K562 (cell line): ENCODE data around the gene TXN2. TPM values are rescaled to one million over a fixed set of nuclear protein-coding genes. Genes with fewer than 3 reads are reported as not detected.

Experiments
- ARNT ChIP-seq, 2 experiments: fragments of 450-650 bp; IDR thresholded peaks; 2 replicates each; pipeline ENCODE4 v1.6.1; 2016; ENCODE audit warnings: mild to moderate bottlenecking in 1 of 2
- BRF1 ChIP-seq: IDR thresholded peaks from 3 replicates; pipeline ENCODE4 v1.6.1; 2011; ENCODE audit warnings: borderline replicate concordance, mild to moderate bottlenecking; ENCODE audit not compliant: insufficient read length; ENCODE audit errors: extremely low read depth
- C11orf30 ChIP-seq: fragments of 450-650 bp; IDR thresholded peaks from 2 replicates; pipeline ENCODE4 v1.6.1; 2016; ENCODE audit warnings: low read depth, mild to moderate bottlenecking
- CBFA2T3 ChIP-seq: fragments of 450-650 bp; IDR thresholded peaks from 2 replicates; pipeline ENCODE4 v1.6.1; 2017
- E2F8 ChIP-seq: fragments of 450-650 bp; IDR thresholded peaks from 2 replicates; pipeline ENCODE4 v1.7.1; 2018; ENCODE audit warnings: mild to moderate bottlenecking, low read depth; ENCODE audit not compliant: partially characterized antibody
- ETV1 ChIP-seq: fragments of 450-650 bp; conservative IDR thresholded peaks from 2 replicates; pipeline ENCODE4 v1.6.1; 2016; ENCODE audit warnings: missing genetic modification characterization, control low read depth, low read depth, missing compliant biosample characterization
- GATAD2A ChIP-seq: fragments of 450-650 bp; IDR thresholded peaks from 2 replicates; pipeline ENCODE4 v1.6.1; 2017
- IRF9 ChIP-seq: fragments of 450-650 bp; IDR thresholded peaks from 2 replicates; pipeline ENCODE4 v1.6.1; 2016; ENCODE audit warnings: missing biosample characterization, missing genetic modification characterization
- KLF1 ChIP-seq: fragments of 450-650 bp; IDR thresholded peaks from 2 replicates; pipeline ENCODE4 v1.6.1; 2016; ENCODE audit warnings: missing genetic modification characterization, missing compliant biosample characterization
- MAFF ChIP-seq: IDR thresholded peaks from 2 replicates; pipeline ENCODE4 v1.6.1; 2012; ENCODE audit warnings: low read length, improper control_type of control experiment
- MCM7 ChIP-seq, 2 experiments: fragments of 450-650 bp; IDR thresholded peaks; 2 replicates each; pipeline ENCODE4 v1.6.1; 2016 to 2018
- MEIS2 ChIP-seq: fragments of 450-650 bp; IDR thresholded peaks from 2 replicates; pipeline ENCODE4 v1.6.1; 2014; ENCODE audit warnings: mild to moderate bottlenecking; ENCODE audit not compliant: partially characterized antibody
- NKRF ChIP-seq: fragments of 450-650 bp; IDR thresholded peaks from 2 replicates; pipeline ENCODE4 v1.6.1; 2016; ENCODE audit warnings: borderline replicate concordance
- NUFIP1 ChIP-seq: fragments of 450-650 bp; IDR thresholded peaks from 2 replicates; pipeline ENCODE4 v1.6.1; 2018; ENCODE audit not compliant: partially characterized antibody
- PHF21A ChIP-seq: fragments of 450-650 bp; IDR thresholded peaks from 2 replicates; pipeline ENCODE4 v1.6.1; 2017; ENCODE audit warnings: low read depth, borderline replicate concordance
- RB1 ChIP-seq: fragments of 450-650 bp; IDR thresholded peaks from 2 replicates; pipeline ENCODE4 v1.6.1; 2017; ENCODE audit warnings: low read depth, mild to moderate bottlenecking
- RNF2 ChIP-seq: sonication (generic); IDR thresholded peaks from 2 replicates; pipeline ENCODE4 v1.6.1; 2016
- SMARCA5 ChIP-seq: fragments of 450-650 bp; IDR thresholded peaks from 2 replicates; pipeline ENCODE4 v1.6.1; 2016
- ZBTB11 ChIP-seq, 3 experiments: fragments of 200-800 bp in 1 of 3; fragments of 250-450 bp in 1 of 3; fragments of 450-650 bp in 1 of 3; sonication (Bioruptor Pico) in 1 of 3; sonication (Bioruptor generic) in 1 of 3; formaldehyde crosslinking in 1 of 3; IDR thresholded peaks; 2 replicates each; pipeline versions ENCODE4 v1.6.1 to v1.8.0; 2016 to 2022; ENCODE audit warnings: mild to moderate bottlenecking in 2 of 3, missing genetic modification characterization in 2 of 3, missing compliant biosample characterization in 1 of 3, moderate library complexity in 1 of 3
- ZBTB12 ChIP-seq: fragments of 250-450 bp; sonication (Bioruptor Pico); IDR thresholded peaks from 2 replicates; pipeline ENCODE4 v1.4.0; 2020
- ZNF76 ChIP-seq: fragments of 250-450 bp; sonication (Bioruptor Pico); IDR thresholded peaks from 2 replicates; pipeline ENCODE4 v1.4.0; 2020; ENCODE audit warnings: mild to moderate bottlenecking, moderate library complexity, borderline replicate concordance
- polyA plus RNA-seq, 8 experiments: library from polyadenylated mRNA; depleted of rRNA in 4 of 8; stranded (reverse) in 5 of 8; unstranded in 3 of 8; fragments of >200 nt; fragmentation: Nextera tagmentation in 2 of 8; fragmentation: Illumina TruSeq in 1 of 8; extraction: Ambion mirVana in 2 of 8; extraction: Trizol in 1 of 8; gene quantifications; 2 replicates each; pipeline versions ENCODE4 v1.2.1 to v1.2.3, GENCODE V29; 2011 to 2014; ENCODE audit warnings: inconsistent platforms in 1 of 8, missing spikeins in 1 of 8
- total RNA-seq, 7 experiments: library from RNA; depleted of rRNA in 6 of 7; stranded (reverse); fragments of >200 nt in 6 of 7; fragmentation: Illumina TruSeq in 2 of 7; extraction: Trizol in 2 of 7; gene quantifications; 2 replicates each; pipeline versions ENCODE4 v1.2.1 to v1.2.3, GENCODE V29; 2011 to 2021; ENCODE audit warnings: low replicate concordance in 1 of 7

Gene TXN2
- total and polyA plus RNA-seq, 9 of the 15 experiments (the other 6 are each of a cell fraction or from before 2014, with no cell fraction given) = 48.5 to 399 (median 118) TPM

GRCh38 chr22:36478966-36479365 is 2.5 kb downstream of the TXN2 start (continued):
- TF ChIP-seq SMARCA5 = no peak; the same call in 1 of the 2 replicates
- no peak for TF ChIP-seq IRF9 (tag)
- TF ChIP-seq KLF1 (tag) = no peak
- TF ChIP-seq MCM7 (IDR thresholded peaks at IDR 0.05) = no peak
- no peak for TF ChIP-seq GATAD2A
- peak; percentile 28; the same call in 1 of the 2 replicates for TF ChIP-seq RNF2
- no peak; a peak in 1 of 6 replicates for TF ChIP-seq ZBTB11 (CRISPR knock-in tag; IDR thresholded peaks at IDR 0.05)
- no peak for TF ChIP-seq BRF1
- TF ChIP-seq ETV1 (tag) = no peak
- no peak for TF ChIP-seq RB1
- TF ChIP-seq ARNT (IDR thresholded peaks at IDR 0.05) = peak; percentile 56 to 84; a peak in 2 of 4 replicates
- TF ChIP-seq ZBTB12 = no peak
- no peak for TF ChIP-seq NKRF
- no peak for TF ChIP-seq ZNF76 (CRISPR knock-in tag)
- TF ChIP-seq CBFA2T3 = peak; percentile 93
- TF ChIP-seq E2F8 = no peak
- TF ChIP-seq MAFF = no peak
- TF ChIP-seq MEIS2 = peak; percentile 43
- no peak for TF ChIP-seq NUFIP1
- TF ChIP-seq C11orf30 = no peak
- no peak for TF ChIP-seq PHF21A
